ENCODE data around the gene RAET1E.
"Not testable (repeated sequence)": the region's sequence is repeated elsewhere in the genome, so short reads cannot be mapped to it uniquely, and the experiment has no call there.

RAET1E gene

GRCh38 chr6:149863698-149864577, 34.0 kb downstream of the RAET1E start, which contains the start of gene LRP11:
Gene LRP11, minus strand, starts transcription at chr6:149864359. Its CDS starts 339 bp downstream, at chr6:149864020.
- in situ Hi-C loops (cut with HindIII; ENCODE audit: low sequenced_read_pairs), result no loop called here

- in situ Hi-C loops (cut with HindIII; ENCODE audit: low sequenced_read_pairs), result no loop called here
Measured at GRCh38 chr6:149862922-149863697, 34.8 kb downstream of the RAET1E start.

GRCh38 chr6:149862424-149862738, 35.5 kb downstream of the RAET1E start:
- in situ Hi-C loops (cut with HindIII; ENCODE audit: low sequenced_read_pairs), result not testable (repeated sequence)

- in situ Hi-C loops (cut with HindIII; ENCODE audit: low sequenced_read_pairs), result no loop called here
Measured at GRCh38 chr6:149861603-149862423, 36.1 kb downstream of the RAET1E start.

GRCh38 chr6:149860834-149861602, 36.9 kb downstream of the RAET1E start:
- in situ Hi-C loops (cut with HindIII; ENCODE audit: low sequenced_read_pairs), result no loop called here

- in situ Hi-C loops (cut with HindIII; ENCODE audit: low sequenced_read_pairs), result no loop called here
Measured at GRCh38 chr6:149860513-149860833, 37.4 kb downstream of the RAET1E start.

GRCh38 chr6:149859938-149860337, 38.0 kb downstream of the RAET1E start:
- in situ Hi-C loops (cut with HindIII; ENCODE audit: low sequenced_read_pairs), result no loop called here

- in situ Hi-C loops (cut with HindIII; ENCODE audit: low sequenced_read_pairs), result no loop called here
Measured at GRCh38 chr6:149859368-149859767, 38.5 kb downstream of the RAET1E start.

GRCh38 chr6:149857541-149857940, 40.4 kb downstream of the RAET1E start:
- in situ Hi-C loops (cut with HindIII; ENCODE audit: low sequenced_read_pairs), result no loop called here

GRCh38 chr6:149856256-149856994, 41.5 kb downstream of the RAET1E start:
- in situ Hi-C loops (cut with HindIII; ENCODE audit: low sequenced_read_pairs), result no loop called here

GRCh38 chr6:149855741-149856140, 42.2 kb downstream of the RAET1E start:
- in situ Hi-C loops (cut with HindIII; ENCODE audit: low sequenced_read_pairs), result no loop called here

GRCh38 chr6:149855040-149855654, 42.8 kb downstream of the RAET1E start:
- in situ Hi-C loops (cut with HindIII; ENCODE audit: low sequenced_read_pairs), result no loop called here

- in situ Hi-C loops (cut with HindIII; ENCODE audit: low sequenced_read_pairs), result no loop called here
Measured at GRCh38 chr6:149854532-149854931, 43.4 kb downstream of the RAET1E start.

- in situ Hi-C loops (cut with HindIII; ENCODE audit: low sequenced_read_pairs), result not testable (repeated sequence)
Measured at GRCh38 chr6:149854017-149854416, 43.9 kb downstream of the RAET1E start.

GRCh38 chr6:149852881-149853280, 45.0 kb downstream of the RAET1E start:
- in situ Hi-C loops (cut with HindIII; ENCODE audit: low sequenced_read_pairs), result no loop called here

- in situ Hi-C loops (cut with HindIII; ENCODE audit: low sequenced_read_pairs), result no loop called here
Measured at GRCh38 chr6:149852180-149852579, 45.7 kb downstream of the RAET1E start.

GRCh38 chr6:149851461-149852110, 46.3 kb downstream of the RAET1E start:
- in situ Hi-C loops (cut with HindIII; ENCODE audit: low sequenced_read_pairs), result no loop called here

GRCh38 chr6:149848343-149848742, 49.6 kb downstream of the RAET1E start:
- in situ Hi-C loops (cut with HindIII; ENCODE audit: low sequenced_read_pairs), result not testable (repeated sequence)
